ENCODE data around the gene SYTL2. TPM values are rescaled to one million over a fixed set of nuclear protein-coding genes. Genes with fewer than 3 reads are reported as not detected.

The SYTL2 gene
- total and polyA plus RNA-seq, 2 experiments from 2014 or later: 8.9 to 66.6 TPM

DNA sequence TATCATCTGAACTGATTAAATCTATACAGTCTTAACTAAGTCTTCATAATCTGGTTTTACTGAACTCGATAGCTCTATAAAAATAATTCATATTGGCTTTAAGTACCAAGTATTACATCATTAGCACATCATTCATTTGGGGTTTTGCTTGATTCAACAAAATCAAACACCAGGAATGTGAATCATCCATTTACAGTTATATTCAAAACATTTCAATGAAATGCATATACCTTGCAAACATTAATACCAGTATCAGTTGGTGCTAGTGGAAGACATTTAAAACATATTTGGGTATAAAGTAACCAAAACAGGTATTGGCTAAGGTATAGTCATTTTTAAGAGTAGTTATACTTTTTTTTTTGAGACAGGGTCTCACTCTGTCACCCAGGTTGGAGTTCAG, 112.7 kb downstream of the SYTL2 start:
- no peak overlapping the region for H3K27ac ChIP-seq
- no peaks in the 10 kb centered on the region for H3K9me3 ChIP-seq (ENCODE audit: low read depth)
- H3K4me1 ChIP-seq (ENCODE audit: insufficient read depth): no peaks in the 10 kb centered on the region
- no peaks in the 10 kb centered on the region for H3K36me3 ChIP-seq (replicated peaks; ENCODE audit: insufficient read depth, low read depth)
- no peaks in the 10 kb centered on the region for H3K27me3 ChIP-seq
- H2AFZ ChIP-seq: no peak overlapping the region
- H3K4me3 ChIP-seq: no peak overlapping the region
- DNase-seq (ENCODE audit: low spot score): no peak
- H3K4me2 ChIP-seq: no peak overlapping the region
- no peaks in the 10 kb centered on the region for H4K20me1 ChIP-seq (ENCODE audit: insufficient read depth, poor library complexity, severe bottlenecking)
- TF ChIP-seq CTCF (IDR thresholded peaks at IDR 0.05; ENCODE audit: poor library complexity) (no peak), EZH2 (IDR thresholded peaks at IDR 0.05; ENCODE audit: borderline replicate concordance) (no peak), EZH2phosphoT487 (IDR thresholded peaks at IDR 0.05; ENCODE audit: low read depth, severe bottlenecking, unreplicated experiment) (no peak)
- H3K79me2 ChIP-seq: no peaks in the 10 kb centered on the region
- H3K9me2 ChIP-seq (replicated peaks; ENCODE audit: insufficient read depth): no peaks in the 10 kb centered on the region
- 79% methylated on average over 1 of the region's 1 CpG for WGBS (ENCODE audit: low lambda C conversion rate, missing lambda C conversion rate)

DNA sequence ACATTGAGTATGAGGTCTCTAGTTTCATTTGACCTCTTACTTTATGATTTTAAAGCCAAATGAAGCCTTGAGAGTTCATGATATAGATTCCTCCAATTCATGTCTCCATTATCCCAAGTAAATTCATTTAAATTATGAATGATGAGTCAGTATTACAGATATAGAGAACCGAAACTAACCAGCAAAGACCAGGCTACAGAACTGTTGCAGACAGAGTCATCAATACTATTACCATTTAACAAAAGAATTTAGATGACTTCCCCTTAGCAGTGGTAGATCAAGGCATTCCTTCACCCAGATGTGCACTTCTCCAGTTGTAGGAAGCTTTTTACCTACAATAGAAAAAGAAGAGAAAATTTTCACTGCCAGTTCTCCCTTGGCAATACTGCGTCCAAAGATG, 113.2 kb downstream of the SYTL2 start:
- WGBS (ENCODE audit: low lambda C conversion rate, missing lambda C conversion rate): 92% methylated on average over 2 of the region's 2 CpGs
- Histone ChIP-seq H3K4me2 (no peak overlapping the region), H4K20me1 (ENCODE audit: insufficient read depth, poor library complexity, severe bottlenecking) (no peaks in the 10 kb centered on the region), H3K27ac (no peak overlapping the region), H3K9me3 (ENCODE audit: low read depth) (no peaks in the 10 kb centered on the region), H3K4me1 (ENCODE audit: insufficient read depth) (no peaks in the 10 kb centered on the region), H3K36me3 (replicated peaks; ENCODE audit: insufficient read depth, low read depth) (no peaks in the 10 kb centered on the region), H3K4me3 (no peak overlapping the region), H3K9me2 (replicated peaks; ENCODE audit: insufficient read depth) (no peaks in the 10 kb centered on the region), H2AFZ (no peak overlapping the region), H3K79me2 (no peaks in the 10 kb centered on the region), H3K27me3 (no peaks in the 10 kb centered on the region)
- DNase-seq (ENCODE audit: low spot score): no peak
- TF ChIP-seq EZH2 (IDR thresholded peaks at IDR 0.05; ENCODE audit: borderline replicate concordance) (no peak), EZH2phosphoT487 (IDR thresholded peaks at IDR 0.05; ENCODE audit: low read depth, severe bottlenecking, unreplicated experiment) (no peak), CTCF (IDR thresholded peaks at IDR 0.05; ENCODE audit: poor library complexity) (no peak)

DNA sequence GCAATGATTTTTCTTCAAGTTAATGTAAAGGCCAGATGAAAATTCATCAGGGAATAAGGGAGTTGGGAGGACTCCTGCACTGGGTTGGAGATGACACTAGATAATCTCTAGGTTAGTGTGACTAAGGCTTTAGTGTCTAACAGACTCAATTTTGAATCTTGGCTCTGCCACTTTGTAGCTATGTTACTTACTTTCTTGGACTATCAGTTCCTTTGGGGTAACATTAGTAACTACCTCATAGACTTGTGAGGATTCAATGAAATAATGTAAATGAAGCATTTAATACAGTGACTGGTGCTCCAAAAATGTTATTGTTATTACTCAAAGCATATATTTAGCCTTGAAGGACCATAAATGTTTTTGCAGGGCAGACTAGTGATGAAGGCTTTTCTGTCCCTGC, 115.4 kb downstream of the SYTL2 start:
- no peaks in the 10 kb centered on the region for H4K20me1 ChIP-seq (ENCODE audit: insufficient read depth, poor library complexity, severe bottlenecking)
- no peak for DNase-seq (ENCODE audit: low spot score)
- no peaks in the 10 kb centered on the region for H3K9me2 ChIP-seq (replicated peaks; ENCODE audit: insufficient read depth)
- H3K9me3 ChIP-seq (ENCODE audit: low read depth): no peaks in the 10 kb centered on the region
- no peaks in the 10 kb centered on the region for H3K79me2 ChIP-seq
- no peaks in the 10 kb centered on the region for H3K27me3 ChIP-seq
- TF ChIP-seq EZH2phosphoT487 (IDR thresholded peaks at IDR 0.05; ENCODE audit: low read depth, severe bottlenecking, unreplicated experiment) (no peak), EZH2 (IDR thresholded peaks at IDR 0.05; ENCODE audit: borderline replicate concordance) (no peak), CTCF (IDR thresholded peaks at IDR 0.05; ENCODE audit: poor library complexity) (no peak)
- H3K27ac ChIP-seq: no peak overlapping the region
- H2AFZ ChIP-seq: no peak overlapping the region
- H3K4me1 ChIP-seq (ENCODE audit: insufficient read depth): no peaks in the 10 kb centered on the region
- H3K4me2 ChIP-seq: no peak overlapping the region
- H3K4me3 ChIP-seq: no peak overlapping the region
- H3K36me3 ChIP-seq (replicated peaks; ENCODE audit: insufficient read depth, low read depth): no peaks in the 10 kb centered on the region

- H3K4me2 ChIP-seq: no peak overlapping the region
- no peaks in the 10 kb centered on the region for H3K9me2 ChIP-seq (replicated peaks; ENCODE audit: insufficient read depth)
- no peaks in the 10 kb centered on the region for H3K36me3 ChIP-seq (replicated peaks; ENCODE audit: insufficient read depth, low read depth)
- H3K27ac ChIP-seq: no peak overlapping the region
- H2AFZ ChIP-seq: no peak overlapping the region
- H3K4me1 ChIP-seq (ENCODE audit: insufficient read depth): no peaks in the 10 kb centered on the region
- TF ChIP-seq CTCF (IDR thresholded peaks at IDR 0.05; ENCODE audit: poor library complexity): peak; percentile 80
- TF ChIP-seq EZH2 (IDR thresholded peaks at IDR 0.05; ENCODE audit: borderline replicate concordance): no peak
- no peaks in the 10 kb centered on the region for H4K20me1 ChIP-seq (ENCODE audit: insufficient read depth, poor library complexity, severe bottlenecking)
- 100% methylated on average over 1 of the region's 1 CpG for WGBS (ENCODE audit: low lambda C conversion rate, missing lambda C conversion rate)
- no peaks in the 10 kb centered on the region for H3K27me3 ChIP-seq
- DNase-seq (ENCODE audit: low spot score): peak; percentile 63
- H3K4me3 ChIP-seq: no peak overlapping the region
- no peaks in the 10 kb centered on the region for H3K79me2 ChIP-seq
- no peaks in the 10 kb centered on the region for H3K9me3 ChIP-seq (ENCODE audit: low read depth)
Observed at GRCh38 chr11:85694385-85694980, 116.5 kb downstream of the SYTL2 start.
